Progenitor cell of endocrine pancreas (in vitro differentiated cells): ENCODE data around the gene NUAK2. TPM values are rescaled to one million over a fixed set of nuclear protein-coding genes. Genes with fewer than 3 reads are reported as not detected.

ENCODE experiments used
- DNase-seq: peaks from one replicate; pipeline ENCODE4 v3.0.0; 2021; ENCODE audit warnings: low spot score; ENCODE audit not compliant: unreplicated experiment
- H3K27ac Mint-ChIP-seq: 2 replicates; pipeline ENCODE4 v1.8.0; 2021; ENCODE audit warnings: mild to moderate bottlenecking, moderate library complexity, mixed read lengths
- H3K27me3 Mint-ChIP-seq: 2 replicates; pipeline ENCODE4 v1.8.0; 2021; ENCODE audit warnings: mixed read lengths
- H3K36me3 Mint-ChIP-seq: 2 replicates; pipeline ENCODE4 v1.8.0; 2022; ENCODE audit warnings: mixed read lengths; ENCODE audit not compliant: insufficient read depth
- H3K4me1 Mint-ChIP-seq: 2 replicates; pipeline ENCODE4 v1.8.0; 2021; ENCODE audit warnings: low read depth, mixed read lengths
- H3K4me3 Mint-ChIP-seq: 2 replicates; pipeline ENCODE4 v1.8.0; 2021; ENCODE audit warnings: low read depth, mild to moderate bottlenecking, moderate library complexity, mixed read lengths
- H3K9me3 Mint-ChIP-seq: 2 replicates; pipeline ENCODE4 v1.8.0; 2021; ENCODE audit warnings: low read depth, mixed read lengths
- total RNA-seq: library from RNA; stranded (reverse); gene quantifications from 2 replicates; pipeline ENCODE4 v1.2.1, GENCODE V29; 2021
- TF ChIP-seq, protein P1 (sequence below): fragments of 200-600 bp; sonication (generic); IDR thresholded peaks from one replicate; pipeline ENCODE4 v1.5.0; 2021; ENCODE audit warnings: antibody characterized with exemption, mild to moderate bottlenecking; ENCODE audit not compliant: unreplicated experiment

NUAK2 gene
- total RNA-seq, 1 donor from 2014 or later, result 4.5 TPM

DNA sequence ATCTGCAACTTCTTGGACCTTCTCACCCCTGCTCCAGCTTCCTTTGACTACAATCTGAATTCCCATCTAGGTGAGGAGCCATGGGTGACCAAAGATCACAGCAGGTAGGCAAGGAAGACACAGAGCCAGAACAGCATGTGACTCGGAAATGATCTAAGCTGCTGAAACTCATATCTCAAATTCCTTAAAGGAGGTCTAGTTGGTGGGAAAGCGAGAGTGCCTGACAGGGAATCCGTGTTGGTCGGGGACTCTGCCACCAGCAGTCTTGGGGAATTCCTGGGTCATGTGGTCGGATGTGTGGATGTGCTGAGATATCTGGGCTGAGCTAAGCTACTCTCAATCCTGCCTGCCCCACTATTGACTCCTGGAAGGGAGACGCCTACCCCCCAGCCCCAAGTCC lies 3.2 kb upstream of the NUAK2 start:
- DNase-seq, result no peak
- no peaks in the 10 kb centered on the region for H3K36me3 Mint-ChIP-seq

DNA sequence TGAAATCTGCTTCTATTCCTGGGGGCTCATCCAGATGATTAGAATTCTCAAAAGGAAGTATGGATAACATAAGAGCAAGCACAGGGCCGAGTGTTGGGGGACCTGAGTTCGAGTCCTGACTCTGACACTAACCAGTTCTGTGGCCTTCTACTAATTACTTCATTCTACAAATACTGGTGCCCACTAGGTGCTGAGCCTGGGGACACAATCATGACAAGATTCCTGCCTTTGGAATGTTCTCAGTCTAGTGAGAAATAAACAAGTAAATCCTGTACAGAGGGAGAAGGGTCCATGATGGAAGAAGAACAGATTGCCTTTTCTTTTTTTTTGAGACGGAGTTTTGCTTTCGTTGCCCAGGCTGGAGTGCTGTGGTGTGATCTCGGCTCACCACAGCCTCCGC lies 2.2 kb upstream of the NUAK2 start:
- Mint-ChIP-seq H3K9me3 (no peaks in the 10 kb centered on the region), H3K4me1 (peaks cover 20% of the 10 kb centered on the region), H3K27me3 (peaks cover 26% of the 10 kb centered on the region), H3K4me3 (no peak overlapping the region), H3K27ac (no peak overlapping the region), H3K36me3 (no peaks in the 10 kb centered on the region)
- no peak for DNase-seq
- TF ChIP-seq, protein P1, sequence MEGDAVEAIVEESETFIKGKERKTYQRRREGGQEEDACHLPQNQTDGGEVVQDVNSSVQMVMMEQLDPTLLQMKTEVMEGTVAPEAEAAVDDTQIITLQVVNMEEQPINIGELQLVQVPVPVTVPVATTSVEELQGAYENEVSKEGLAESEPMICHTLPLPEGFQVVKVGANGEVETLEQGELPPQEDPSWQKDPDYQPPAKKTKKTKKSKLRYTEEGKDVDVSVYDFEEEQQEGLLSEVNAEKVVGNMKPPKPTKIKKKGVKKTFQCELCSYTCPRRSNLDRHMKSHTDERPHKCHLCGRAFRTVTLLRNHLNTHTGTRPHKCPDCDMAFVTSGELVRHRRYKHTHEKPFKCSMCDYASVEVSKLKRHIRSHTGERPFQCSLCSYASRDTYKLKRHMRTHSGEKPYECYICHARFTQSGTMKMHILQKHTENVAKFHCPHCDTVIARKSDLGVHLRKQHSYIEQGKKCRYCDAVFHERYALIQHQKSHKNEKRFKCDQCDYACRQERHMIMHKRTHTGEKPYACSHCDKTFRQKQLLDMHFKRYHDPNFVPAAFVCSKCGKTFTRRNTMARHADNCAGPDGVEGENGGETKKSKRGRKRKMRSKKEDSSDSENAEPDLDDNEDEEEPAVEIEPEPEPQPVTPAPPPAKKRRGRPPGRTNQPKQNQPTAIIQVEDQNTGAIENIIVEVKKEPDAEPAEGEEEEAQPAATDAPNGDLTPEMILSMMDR, result no peak

More for the DNA sequence above, 3.2 kb upstream of the NUAK2 start:
- TF ChIP-seq, protein P1, result no peak
- Mint-ChIP-seq H3K4me3 (no peak overlapping the region), H3K9me3 (no peaks in the 10 kb centered on the region), H3K27ac (no peak overlapping the region), H3K27me3 (peaks cover 32% of the 10 kb centered on the region), H3K4me1 (peaks cover 12% of the 10 kb centered on the region)

- Mint-ChIP-seq H3K27ac (no peak overlapping the region), H3K4me3 (peak overlapping the region; percentile 40), H3K4me1 (peaks cover 35% of the 10 kb centered on the region), H3K9me3 (no peaks in the 10 kb centered on the region), H3K27me3 (peaks cover 21% of the 10 kb centered on the region), H3K36me3 (no peaks in the 10 kb centered on the region)
- no peak for DNase-seq
- TF ChIP-seq, protein P1, result no peak
Observed at GRCh38 chr1:205321959-205322283, 376 bp upstream of the NUAK2 start.

GRCh38 chr1:205319081-205320018 lies 2.2 kb downstream of the NUAK2 start:
- peak overlapping the region; percentile 94 for H3K4me3 Mint-ChIP-seq
- peak overlapping the region; percentile 81 for H3K27ac Mint-ChIP-seq
- no peaks in the 10 kb centered on the region for H3K36me3 Mint-ChIP-seq
- TF ChIP-seq, protein P1, result no peak
- no peak for DNase-seq
- H3K9me3 Mint-ChIP-seq, result no peaks in the 10 kb centered on the region
- H3K4me1 Mint-ChIP-seq, result peaks cover 44% of the 10 kb centered on the region
- peaks cover 7% of the 10 kb centered on the region for H3K27me3 Mint-ChIP-seq

DNA sequence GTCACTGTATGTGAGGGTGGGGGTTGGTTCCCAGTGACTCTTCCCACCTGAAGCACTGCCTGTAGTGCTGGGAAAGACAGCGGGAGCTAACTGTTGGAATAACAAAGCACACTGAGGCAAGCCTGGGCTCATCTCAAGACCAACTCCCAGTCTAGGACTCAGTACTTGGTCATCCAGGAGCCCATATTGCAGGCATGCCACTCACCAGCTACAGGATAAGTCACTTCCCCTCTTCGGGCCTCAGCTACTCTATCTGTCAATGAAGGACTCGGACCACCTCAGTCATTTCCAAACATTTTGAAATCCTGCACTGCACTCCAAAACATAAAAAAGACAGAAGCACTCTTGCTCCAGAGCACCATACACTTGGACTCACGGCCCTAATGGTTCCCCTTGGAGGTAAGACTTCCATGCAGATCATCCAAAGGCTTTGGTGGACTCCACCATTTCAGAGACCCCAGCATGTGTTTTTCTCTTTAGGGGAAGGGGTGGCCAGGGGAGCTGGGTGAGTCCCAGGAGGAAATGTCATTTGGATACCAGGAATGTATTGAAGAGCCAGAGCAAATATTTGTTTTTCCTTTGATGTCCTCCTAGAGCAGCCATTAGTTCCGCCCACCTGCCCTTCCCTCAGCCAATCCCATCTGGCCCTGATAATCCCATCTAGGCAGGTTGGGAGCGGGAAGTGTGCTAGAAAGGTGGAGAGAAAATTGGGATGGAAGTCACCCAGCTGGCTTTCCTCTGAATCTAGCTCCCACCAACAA lies 3.1 kb downstream of the NUAK2 start:
- Mint-ChIP-seq H3K9me3 (no peaks in the 10 kb centered on the region), H3K36me3 (no peaks in the 10 kb centered on the region), H3K27ac (peak overlapping the region; percentile 81), H3K27me3 (peaks cover 7% of the 10 kb centered on the region), H3K4me3 (peak overlapping the region; percentile 54), H3K4me1 (peaks cover 51% of the 10 kb centered on the region)
- TF ChIP-seq, protein P1, result no peak
- no peak for DNase-seq
